ENCODE measurements around the gene TUBAL3. TPM values are rescaled to one million over a fixed set of nuclear protein-coding genes. Genes with fewer than 3 reads are reported as not detected.

Gene TUBAL3
- total RNA-seq, result not detected in 3 replicates
- long read RNA-seq, result 0 reads

- Mint-ChIP-seq H3K4me1 (ENCODE audit: low read depth) (no peaks in the 10 kb centered on the region), H3K27me3 (ENCODE audit: low read depth) (peaks cover 30% of the 10 kb centered on the region), H3K9me3 (ENCODE audit: low read depth) (no peaks in the 10 kb centered on the region), H3K36me3 (ENCODE audit: low read depth) (no peaks in the 10 kb centered on the region), H3K27ac (ENCODE audit: unreplicated experiment) (no peak within 1 kb of the TSS), H3K4me3 (ENCODE audit: unreplicated experiment) (no peak within 1 kb of the TSS)
- TF ChIP-seq CTCF (IDR thresholded peaks at IDR 0.05), result no peak
- no peak for DNase-seq (ENCODE audit: low spot score)
Observed at GRCh38 chr10:5404208-5405041, at the start of gene TUBAL3. TUBAL3 (minus strand) TSS chr10:5404828; CDS start chr10:5404792, 36 bp downstream.

- Mint-ChIP-seq H3K9me3 (ENCODE audit: low read depth) (no peaks in the 10 kb centered on the region), H3K36me3 (ENCODE audit: low read depth) (peaks cover 48% of the 10 kb centered on the region), H3K4me1 (ENCODE audit: low read depth) (peaks cover 22% of the 10 kb centered on the region), H3K27me3 (ENCODE audit: low read depth) (no peaks in the 10 kb centered on the region), H3K4me3 (ENCODE audit: unreplicated experiment) (no peak overlapping the region), H3K27ac (ENCODE audit: unreplicated experiment) (no peak overlapping the region)
- TF ChIP-seq CTCF (IDR thresholded peaks at IDR 0.05), result no peak
- no peak for DNase-seq (ENCODE audit: low spot score)
Observed at GRCh38 chr10:5453749-5454489, 49.3 kb upstream of the TUBAL3 start.

GRCh38 chr10:5450605-5451384, 46.2 kb upstream of the TUBAL3 start:
- H3K4me3 Mint-ChIP-seq (ENCODE audit: unreplicated experiment), result peak overlapping the region; percentile 53
- no peak overlapping the region for H3K27ac Mint-ChIP-seq (ENCODE audit: unreplicated experiment)
- H3K4me1 Mint-ChIP-seq (ENCODE audit: low read depth), result peaks cover 45% of the 10 kb centered on the region
- no peak for TF ChIP-seq CTCF (IDR thresholded peaks at IDR 0.05)
- no peaks in the 10 kb centered on the region for H3K9me3 Mint-ChIP-seq (ENCODE audit: low read depth)
- no peak for DNase-seq (ENCODE audit: low spot score)
- peaks cover 32% of the 10 kb centered on the region for H3K36me3 Mint-ChIP-seq (ENCODE audit: low read depth)
- H3K27me3 Mint-ChIP-seq (ENCODE audit: low read depth), result no peaks in the 10 kb centered on the region

GRCh38 chr10:5449823-5450222, 45.2 kb upstream of the TUBAL3 start:
- no peak for DNase-seq (ENCODE audit: low spot score)
- H3K27me3 Mint-ChIP-seq (ENCODE audit: low read depth), result no peaks in the 10 kb centered on the region
- TF ChIP-seq CTCF (IDR thresholded peaks at IDR 0.05), result peak; percentile 60
- peak overlapping the region; percentile 78 for H3K4me3 Mint-ChIP-seq (ENCODE audit: unreplicated experiment)
- H3K9me3 Mint-ChIP-seq (ENCODE audit: low read depth), result no peaks in the 10 kb centered on the region
- peaks cover 24% of the 10 kb centered on the region for H3K36me3 Mint-ChIP-seq (ENCODE audit: low read depth)
- peaks cover 45% of the 10 kb centered on the region for H3K4me1 Mint-ChIP-seq (ENCODE audit: low read depth)
- peak overlapping the region; percentile 94 for H3K27ac Mint-ChIP-seq (ENCODE audit: unreplicated experiment)

DNA sequence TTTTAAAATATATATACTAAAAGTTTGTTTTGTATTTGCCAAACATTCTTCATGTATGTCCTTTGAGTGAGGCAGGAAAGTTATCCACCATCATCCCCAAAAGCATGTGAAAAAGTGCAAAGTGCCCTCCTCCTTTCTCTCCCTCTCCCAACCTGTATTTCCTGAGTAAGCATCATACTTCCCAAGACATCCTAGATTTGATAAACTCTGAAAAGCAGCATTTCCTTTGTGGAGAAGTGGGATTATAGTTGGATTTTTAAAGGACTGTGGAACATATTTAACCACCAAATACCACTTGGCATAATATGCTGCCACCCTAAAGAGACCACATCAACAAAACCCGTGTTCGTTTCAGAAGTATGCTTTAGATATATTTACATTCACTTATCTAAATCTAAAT, 44.6 kb upstream of the TUBAL3 start:
- no peak for DNase-seq (ENCODE audit: low spot score)
- Mint-ChIP-seq H3K36me3 (ENCODE audit: low read depth) (peaks cover 18% of the 10 kb centered on the region), H3K4me1 (ENCODE audit: low read depth) (peaks cover 45% of the 10 kb centered on the region), H3K27ac (ENCODE audit: unreplicated experiment) (peak overlapping the region; percentile 22), H3K4me3 (ENCODE audit: unreplicated experiment) (peak overlapping the region; percentile 57), H3K9me3 (ENCODE audit: low read depth) (no peaks in the 10 kb centered on the region), H3K27me3 (ENCODE audit: low read depth) (no peaks in the 10 kb centered on the region)
- no peak for TF ChIP-seq CTCF (IDR thresholded peaks at IDR 0.05)

Data from chondrocyte (in vitro differentiated cells).